HepG2 (cell line): ENCODE measurements around the gene MIF4GD. TPM values are rescaled to one million over a fixed set of nuclear protein-coding genes. Genes with fewer than 3 reads are reported as not detected.
A peak's percentile ranks its signal among the peaks of the same experiment; 100 is the strongest.

Source experiments
- ARNT2 ChIP-seq: sonication (generic); formaldehyde crosslinking; IDR thresholded peaks from 2 replicates; pipeline ENCODE4 v1.8.0; 2022; ENCODE audit warnings: mild to moderate bottlenecking, low read depth, missing genetic modification reagents, moderate library complexity
- DZIP1 ChIP-seq: sonication (generic); formaldehyde crosslinking; IDR thresholded peaks from 2 replicates; pipeline ENCODE4 v1.5.0; 2020; ENCODE audit warnings: mild to moderate bottlenecking, missing genetic modification reagents
- EHMT2 ChIP-seq: fragments of 200-600 bp; sonication (generic); IDR thresholded peaks from 2 replicates; pipeline ENCODE4 v1.7.0; 2017; ENCODE audit warnings: antibody characterized with exemption, low read depth, low read length, borderline replicate concordance
- ELF1 ChIP-seq: sonication (generic); formaldehyde crosslinking; IDR thresholded peaks from 2 replicates; pipeline ENCODE4 v1.4.0; 2020; ENCODE audit warnings: missing genetic modification reagents
- KDM6A ChIP-seq: IDR thresholded peaks from 2 replicates; pipeline ENCODE4 v1.6.1; 2016; ENCODE audit warnings: low read depth
- MAFG ChIP-seq: sonication (generic); formaldehyde crosslinking; IDR thresholded peaks from 2 replicates; pipeline ENCODE4 v1.5.1; 2020; ENCODE audit warnings: mild to moderate bottlenecking, missing genetic modification reagents
- MED1 ChIP-seq: sonication (generic); formaldehyde crosslinking; IDR thresholded peaks from 2 replicates; pipeline ENCODE4 v1.4.0; 2020; ENCODE audit warnings: missing genetic modification reagents
- MEIS2 ChIP-seq: sonication (generic); formaldehyde crosslinking; IDR thresholded peaks from 2 replicates; pipeline ENCODE4 v1.9.0; 2021; ENCODE audit warnings: mild to moderate bottlenecking, missing genetic modification reagents
- MIER3 ChIP-seq: IDR thresholded peaks from 2 replicates; pipeline ENCODE4 v1.6.1; 2016; ENCODE audit warnings: missing compliant biosample characterization, borderline replicate concordance
- NR2C2 ChIP-seq: sonication (generic); formaldehyde crosslinking; IDR thresholded peaks from 2 replicates; pipeline ENCODE4 v1.4.0; 2020; ENCODE audit warnings: missing genetic modification reagents, mild to moderate bottlenecking, moderate library complexity, borderline replicate concordance
- PAX8 ChIP-seq: sonication (generic); formaldehyde crosslinking; IDR thresholded peaks from 2 replicates; pipeline ENCODE4 v1.8.0; 2022; ENCODE audit warnings: mild to moderate bottlenecking, missing genetic modification reagents, borderline replicate concordance
- RAD51 ChIP-seq: fragments of 450-650 bp; IDR thresholded peaks from 2 replicates; pipeline ENCODE4 v1.6.1; 2016; ENCODE audit warnings: borderline replicate concordance
- SOX13 ChIP-seq, 3 experiments: fragments of 450-650 bp in 1 of 3; sonication (generic) in 1 of 3; formaldehyde crosslinking in 1 of 3; IDR thresholded peaks in 2 of 3; conservative IDR thresholded peaks in 1 of 3; 2 replicates each; pipeline versions ENCODE4 v1.5.0 to v1.6.1; 2016 to 2020; ENCODE audit warnings: antibody characterized with exemption in 1 of 3, mild to moderate bottlenecking in 1 of 3, missing compliant biosample characterization in 1 of 3, missing genetic modification reagents in 1 of 3, moderate library complexity in 1 of 3
- SPEN ChIP-seq: sonication (generic); formaldehyde crosslinking; IDR thresholded peaks from 2 replicates; pipeline ENCODE4 v1.5.1; 2020; ENCODE audit warnings: low read depth, mild to moderate bottlenecking, missing genetic modification reagents
- SRY ChIP-seq: sonication (generic); formaldehyde crosslinking; IDR thresholded peaks from 2 replicates; pipeline ENCODE4 v1.8.0; 2022; ENCODE audit warnings: mild to moderate bottlenecking, missing genetic modification reagents
- STAG1 ChIP-seq: sonication (generic); formaldehyde crosslinking; IDR thresholded peaks from 2 replicates; pipeline ENCODE4 v1.4.0; 2020; ENCODE audit warnings: missing genetic modification reagents
- SYNCRIP ChIP-seq: fragments of 200-400 bp; formaldehyde crosslinking; IDR thresholded peaks from 2 replicates; pipeline ENCODE4 v1.6.1; 2018; ENCODE audit warnings: mild to moderate bottlenecking, low read depth, low read length; ENCODE audit not compliant: insufficient read depth
- U2AF2 ChIP-seq: fragments of 200-400 bp; formaldehyde crosslinking; IDR thresholded peaks from 2 replicates; pipeline ENCODE4 v1.6.1; 2017; ENCODE audit warnings: low read depth, mild to moderate bottlenecking, low read length
- YEATS2 ChIP-seq: sonication (generic); formaldehyde crosslinking; IDR thresholded peaks from 2 replicates; pipeline ENCODE4 v1.4.0; 2020; ENCODE audit warnings: missing genetic modification reagents, borderline replicate concordance
- YEATS4 ChIP-seq: sonication (generic); formaldehyde crosslinking; IDR thresholded peaks from 2 replicates; pipeline ENCODE4 v1.4.0; 2020; ENCODE audit warnings: missing genetic modification reagents, borderline replicate concordance
- ZNF160 ChIP-seq: sonication (generic); formaldehyde crosslinking; IDR thresholded peaks from 2 replicates; pipeline ENCODE4 v1.8.0; 2022; ENCODE audit warnings: mild to moderate bottlenecking, inconsistent platforms, missing genetic modification reagents
- ZNF782 ChIP-seq: sonication (generic); formaldehyde crosslinking; IDR thresholded peaks from 2 replicates; pipeline ENCODE4 v1.4.0; 2020; ENCODE audit warnings: missing genetic modification reagents, mild to moderate bottlenecking, borderline replicate concordance
- ZSCAN25 ChIP-seq: sonication (generic); formaldehyde crosslinking; IDR thresholded peaks from 2 replicates; pipeline ENCODE4 v1.8.0; 2022; ENCODE audit warnings: mild to moderate bottlenecking, missing genetic modification reagents
- polyA plus RNA-seq, 8 experiments: library from polyadenylated mRNA; depleted of rRNA in 3 of 8; stranded (reverse) in 7 of 8; unstranded in 1 of 8; fragments of >200 nt; fragmentation: Illumina TruSeq in 4 of 8; extraction: Trizol in 4 of 8; gene quantifications; 2 replicates each; pipeline versions ENCODE4 v1.2.1 to v1.2.3, GENCODE V29; 2011 to 2016; ENCODE audit warnings: low read depth in 4 of 8, missing spikeins in 1 of 8, mixed read lengths in 1 of 8; ENCODE audit not compliant: insufficient read depth in 1 of 8
- total RNA-seq, 5 experiments: library from RNA; depleted of rRNA; stranded (reverse); fragments of >200 nt; fragmentation: Illumina TruSeq; extraction: Trizol; gene quantifications; 2 replicates each; pipeline ENCODE4 v1.2.3, GENCODE V29; 2016; ENCODE audit warnings: low read depth in 1 of 5
- TF ChIP-seq, protein P1 (sequence below): sonication (generic); formaldehyde crosslinking; IDR thresholded peaks from 2 replicates; pipeline ENCODE4 v1.5.0; 2020; ENCODE audit warnings: mild to moderate bottlenecking, missing genetic modification reagents

Gene MIF4GD
- total and polyA plus RNA-seq, 2 of the 13 experiments (the other 11 are each of a cell fraction or from before 2014, with no cell fraction given): 14.0 to 28.0 TPM

DNA sequence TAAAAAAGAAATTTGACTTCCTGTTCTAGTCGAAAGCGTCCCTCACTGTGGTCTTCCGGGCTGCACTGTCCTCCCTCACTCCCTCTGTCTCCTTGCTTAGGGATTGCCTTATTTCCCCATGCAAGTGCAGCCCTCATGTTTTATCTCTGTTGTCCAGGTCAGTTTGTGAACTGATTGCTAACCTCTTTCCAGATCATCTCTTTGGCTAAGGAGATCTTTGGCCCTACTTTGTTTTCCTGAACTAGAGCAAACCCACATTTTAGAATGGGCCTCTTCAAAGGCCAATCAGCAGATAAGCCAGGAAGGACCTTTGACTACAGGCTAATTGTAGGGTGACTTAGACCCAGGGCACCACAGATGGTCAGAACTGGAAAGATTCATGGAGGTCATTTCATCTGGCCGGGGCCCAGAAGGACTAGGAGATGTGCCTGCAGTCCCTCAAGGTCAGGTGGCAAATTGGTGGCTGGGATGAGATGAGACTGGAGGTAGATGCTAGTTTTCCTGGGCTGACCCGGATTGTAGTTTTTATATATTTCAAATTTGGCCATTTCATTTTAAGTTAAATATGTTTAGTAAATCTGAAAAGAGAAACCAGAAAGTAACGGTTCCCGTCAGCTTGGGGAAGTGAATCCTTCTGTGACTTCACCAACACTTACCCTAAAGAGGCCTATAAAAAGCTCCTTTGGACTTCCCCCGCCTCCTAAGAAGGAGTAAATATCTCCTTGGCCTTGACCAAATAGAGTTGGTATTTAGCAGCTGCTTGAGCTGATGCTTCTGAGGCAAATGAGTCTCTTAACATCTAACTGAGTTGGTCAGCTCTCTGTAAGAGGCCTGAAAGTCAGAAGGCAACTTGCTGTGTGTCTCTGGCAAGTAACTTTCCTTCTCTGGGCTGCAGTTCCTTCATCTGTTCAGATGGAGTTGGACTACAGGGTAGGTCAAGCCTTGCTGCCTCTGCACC is 24.4 kb upstream of the MIF4GD start (continued):
- TF ChIP-seq ZSCAN25 (CRISPR knock-in tag): peak; percentile 13; the same call in 1 of the 2 replicates
- TF ChIP-seq, protein P1, sequence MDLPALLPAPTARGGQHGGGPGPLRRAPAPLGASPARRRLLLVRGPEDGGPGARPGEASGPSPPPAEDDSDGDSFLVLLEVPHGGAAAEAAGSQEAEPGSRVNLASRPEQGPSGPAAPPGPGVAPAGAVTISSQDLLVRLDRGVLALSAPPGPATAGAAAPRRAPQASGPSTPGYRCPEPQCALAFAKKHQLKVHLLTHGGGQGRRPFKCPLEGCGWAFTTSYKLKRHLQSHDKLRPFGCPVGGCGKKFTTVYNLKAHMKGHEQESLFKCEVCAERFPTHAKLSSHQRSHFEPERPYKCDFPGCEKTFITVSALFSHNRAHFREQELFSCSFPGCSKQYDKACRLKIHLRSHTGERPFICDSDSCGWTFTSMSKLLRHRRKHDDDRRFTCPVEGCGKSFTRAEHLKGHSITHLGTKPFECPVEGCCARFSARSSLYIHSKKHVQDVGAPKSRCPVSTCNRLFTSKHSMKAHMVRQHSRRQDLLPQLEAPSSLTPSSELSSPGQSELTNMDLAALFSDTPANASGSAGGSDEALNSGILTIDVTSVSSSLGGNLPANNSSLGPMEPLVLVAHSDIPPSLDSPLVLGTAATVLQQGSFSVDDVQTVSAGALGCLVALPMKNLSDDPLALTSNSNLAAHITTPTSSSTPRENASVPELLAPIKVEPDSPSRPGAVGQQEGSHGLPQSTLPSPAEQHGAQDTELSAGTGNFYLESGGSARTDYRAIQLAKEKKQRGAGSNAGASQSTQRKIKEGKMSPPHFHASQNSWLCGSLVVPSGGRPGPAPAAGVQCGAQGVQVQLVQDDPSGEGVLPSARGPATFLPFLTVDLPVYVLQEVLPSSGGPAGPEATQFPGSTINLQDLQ: no peak
- peak; percentile 76 for TF ChIP-seq YEATS4
- peak; percentile 67; the same call in 1 of the 2 replicates for TF ChIP-seq SPEN (CRISPR knock-in tag)
- TF ChIP-seq SYNCRIP: no peak
- TF ChIP-seq ARNT2 (CRISPR knock-in tag): peak; percentile 44
- peak; percentile 82 for TF ChIP-seq MIER3
- TF ChIP-seq U2AF2: no peak
- peak; percentile 62 for TF ChIP-seq ELF1 (CRISPR knock-in tag)
- no peak for TF ChIP-seq SRY
- TF ChIP-seq MAFG (CRISPR knock-in tag): no peak
- TF ChIP-seq RAD51: no peak
- TF ChIP-seq YEATS2 (CRISPR knock-in tag): 0 out of 2 replicates have a peak, but pooled peaks have one; percentile 74
- no peak for TF ChIP-seq ZNF160 (CRISPR knock-in tag)
- TF ChIP-seq MEIS2 (CRISPR knock-in tag): peak; percentile 77
- peak; percentile 92 for TF ChIP-seq MED1
- 0 out of 2 replicates have a peak, but pooled peaks have one; percentile 49 for TF ChIP-seq ZNF782
- TF ChIP-seq PAX8: no peak
- peak; percentile 66 for TF ChIP-seq NR2C2 (CRISPR knock-in tag)
- peak; percentile 24 for TF ChIP-seq STAG1 (CRISPR knock-in tag)
- TF ChIP-seq DZIP1 (CRISPR knock-in tag): no peak
- peak; percentile 25; the same call in 1 of the 2 replicates for TF ChIP-seq SOX13 (IDR thresholded peaks at IDR 0.05)
- peak in 1 of 2 experiments; percentile 95; a peak in 2 of 4 replicates for TF ChIP-seq SOX13 (CRISPR knock-in tag; conservative IDR thresholded peaks at IDR 0.05 in 1 of 2, IDR thresholded peaks at IDR 0.05 in 1 of 2)
- TF ChIP-seq EHMT2: peak; percentile 50; the same call in 1 of the 2 replicates
- TF ChIP-seq KDM6A (CRISPR knock-in tag): peak; percentile 95
